Non-pigmented ciliary epithelial cell (primary cell): ENCODE measurements around the gene GNAS.
"Not testable (repeated sequence)": the region's sequence is repeated elsewhere in the genome, so short reads cannot be mapped to it uniquely, and the experiment has no call there.

Experiments
- DNase-seq: peaks from one replicate; pipeline ENCODE4 v3.0.0-alpha.2; 2010; ENCODE audit warnings: low read depth

The GNAS gene

DNA sequence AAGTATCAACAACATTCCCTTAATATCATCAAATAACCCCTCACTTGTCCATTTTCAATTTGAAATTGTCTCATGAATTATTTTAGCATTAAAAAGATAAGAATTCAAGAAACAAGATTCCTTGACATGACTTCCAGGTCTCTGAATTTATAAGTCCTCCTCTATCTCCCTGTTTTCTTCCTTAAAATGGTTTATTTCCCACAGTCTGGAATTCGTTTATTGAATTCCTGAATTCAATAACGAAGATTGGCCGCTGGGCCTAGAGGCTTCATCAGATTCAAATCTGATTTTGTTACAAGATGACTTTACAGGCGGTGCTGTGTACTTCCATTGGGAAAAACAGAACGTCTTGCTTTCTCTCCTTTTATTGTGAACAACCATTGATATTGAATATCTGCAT lies 79.7 kb downstream of the GNAS start:
- DNase-seq = no peak

- no peak for DNase-seq
Measured at GRCh38 chr20:58938078-58938477, 85.6 kb downstream of the GNAS start.

GRCh38 chr20:58938541-58938940 lies 86.0 kb downstream of the GNAS start:
- no peak for DNase-seq

GRCh38 chr20:58941471-58941870 lies 89.0 kb downstream of the GNAS start:
- DNase-seq = no peak

- DNase-seq = no peak
Measured at GRCh38 chr20:58942549-58942948, 90.0 kb downstream of the GNAS start.

DNA sequence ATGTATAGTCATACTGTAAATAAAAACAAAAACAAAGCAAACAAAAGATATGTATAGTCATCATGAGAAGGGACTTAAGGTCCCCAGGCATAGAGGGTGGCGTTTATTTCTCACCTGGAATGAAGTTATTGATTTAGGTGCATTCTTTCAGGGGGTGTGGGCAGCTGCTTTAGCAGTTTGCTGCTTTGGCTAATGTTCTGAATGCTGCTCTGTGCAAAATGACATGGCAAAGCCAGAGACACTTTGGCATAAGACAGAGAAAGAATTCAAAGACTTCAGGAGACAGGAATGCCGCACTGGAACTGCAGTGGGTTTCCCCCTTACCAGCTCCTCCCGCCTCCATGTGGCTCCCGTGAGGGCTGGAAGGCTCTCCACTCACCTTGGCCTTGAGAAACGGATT lies 92.1 kb downstream of the GNAS start:
- DNase-seq = no peak

DNA sequence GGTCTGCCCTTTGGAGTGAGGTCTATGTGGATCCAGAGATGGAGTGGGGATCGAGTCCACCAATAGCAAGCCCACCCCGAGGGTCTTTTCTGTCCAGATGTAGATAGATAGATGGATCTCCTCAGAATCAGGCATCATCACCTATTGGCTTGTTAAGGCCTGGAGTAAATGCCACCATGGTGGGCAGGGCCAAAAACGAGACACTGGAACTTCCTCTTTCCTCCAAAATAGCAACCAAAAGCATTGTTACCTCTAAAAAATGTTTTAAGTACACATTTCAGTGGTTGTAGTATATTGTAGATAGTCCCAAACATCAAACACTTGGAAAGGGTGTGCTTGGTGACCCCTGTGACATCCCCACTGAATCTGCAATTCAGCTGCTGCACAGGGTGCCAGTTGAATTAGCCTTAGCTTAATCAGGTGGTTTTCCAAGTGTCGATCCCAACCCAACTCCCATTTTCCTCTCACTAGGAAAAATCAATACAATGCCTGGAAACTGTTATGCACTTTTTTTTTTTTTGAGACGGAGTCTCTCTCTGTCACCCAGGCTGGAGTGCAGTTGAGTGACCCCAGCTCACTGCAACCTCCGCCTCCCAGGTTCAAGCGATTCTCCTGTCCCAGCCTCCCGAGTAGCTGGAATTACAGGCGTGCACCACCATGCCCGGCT lies 93.6 kb downstream of the GNAS start:
- no peak for DNase-seq

GRCh38 chr20:58947797-58948388 lies 95.4 kb downstream of the GNAS start:
- not testable (repeated sequence) for DNase-seq

DNA sequence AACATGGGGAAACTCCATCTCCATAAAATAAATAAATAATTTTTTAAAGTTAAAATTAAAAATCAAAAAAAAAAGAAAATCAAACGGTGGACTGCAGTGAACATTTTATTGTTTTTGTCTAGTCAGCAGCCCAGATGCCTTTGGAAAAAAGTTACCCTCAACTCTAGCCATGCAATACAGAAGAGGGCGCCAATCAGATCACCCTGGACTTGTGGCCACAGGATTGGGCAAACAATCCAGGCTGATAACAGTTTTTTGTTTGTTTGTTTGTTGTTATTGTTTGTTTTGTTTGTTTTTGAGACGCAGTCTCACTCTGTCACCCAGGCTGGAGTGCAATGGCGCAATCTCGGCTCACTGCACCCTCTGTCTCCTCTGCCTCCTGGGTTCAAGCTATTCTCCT lies 98.1 kb downstream of the GNAS start:
- no peak for DNase-seq

GRCh38 chr20:58953050-58953449 lies 100.5 kb downstream of the GNAS start:
- no peak for DNase-seq

GRCh38 chr20:58956078-58956477 lies 103.6 kb downstream of the GNAS start:
- no peak for DNase-seq

- no peak for DNase-seq
Measured at GRCh38 chr20:58959652-58960051, 107.1 kb downstream of the GNAS start.
